WTC11 (cell line): Measurements from ENCODE around the gene XPR1. TPM values are rescaled to one million over a fixed set of nuclear protein-coding genes. Genes with fewer than 3 reads are reported as not detected.

Experiments used
- ATAC-seq: fragments of 200-7000 bp; cut with Tn5 transposase; 2 replicates; pipeline ENCODE4 v1.10.0; 2021; ENCODE audit warnings: mild to moderate bottlenecking, moderate library complexity
- CTCF ChIA-PET: fragments of 300-600 bp; sonication (Branson Sonifier 250); formaldehyde crosslinking; loops from one replicate; lab custom pipeline; 2021; ENCODE audit warnings: antibody characterized with exemption; lab: Charles Lee
- POLR2A ChIA-PET: fragments of 350-600 bp; sonication (Branson Sonifier 250); formaldehyde crosslinking; loops from one replicate; lab custom pipeline; 2021; ENCODE audit warnings: antibody characterized with exemption; lab: Charles Lee
- DNase-seq: peaks from one replicate; pipeline ENCODE4 v3.0.0; 2021; ENCODE audit warnings: low spot score
- H3K27ac Mint-ChIP-seq: 2 replicates; pipeline ENCODE4 v1.8.0; 2021; ENCODE audit warnings: mixed read lengths
- H3K27me3 Mint-ChIP-seq: 2 replicates; pipeline ENCODE4 v1.8.0; 2021; ENCODE audit warnings: low read depth, mild to moderate bottlenecking, moderate library complexity, mixed read lengths
- H3K36me3 Mint-ChIP-seq: 2 replicates; pipeline ENCODE4 v1.8.0; 2021; ENCODE audit warnings: mixed read lengths
- H3K4me1 Mint-ChIP-seq: 2 replicates; pipeline ENCODE4 v1.8.0; 2022; ENCODE audit warnings: mixed read lengths
- H3K4me3 Mint-ChIP-seq: 2 replicates; pipeline ENCODE4 v1.8.0; 2021; ENCODE audit warnings: mild to moderate bottlenecking, moderate library complexity, mixed read lengths
- H3K9me3 Mint-ChIP-seq: 2 replicates; pipeline ENCODE4 v1.8.0; 2021; ENCODE audit warnings: mixed read lengths
- ARID4B ChIP-seq: sonication (generic); formaldehyde crosslinking; IDR thresholded peaks from 2 replicates; pipeline ENCODE4 v1.8.0; 2023; ENCODE audit warnings: missing genetic modification reagents, mild to moderate bottlenecking, borderline replicate concordance
- ETV6 ChIP-seq: sonication (generic); formaldehyde crosslinking; IDR thresholded peaks from 2 replicates; pipeline ENCODE4 v1.8.1; 2022; ENCODE audit warnings: mild to moderate bottlenecking, missing genetic modification reagents
- FOXK1 ChIP-seq: sonication (generic); formaldehyde crosslinking; IDR thresholded peaks from 2 replicates; pipeline ENCODE4 v1.8.0; 2022; ENCODE audit warnings: mild to moderate bottlenecking, moderate library complexity, missing genetic modification reagents
- GTF2I ChIP-seq: fragments of 250-450 bp; sonication (Bioruptor Pico); conservative IDR thresholded peaks from 2 replicates; pipeline ENCODE4 v1.4.0; 2021; ENCODE audit warnings: mild to moderate bottlenecking
- MXD4 ChIP-seq: fragments of 250-450 bp; sonication (Bioruptor Pico); IDR thresholded peaks from 2 replicates; pipeline ENCODE4 v1.8.0; 2021; ENCODE audit warnings: mild to moderate bottlenecking, moderate library complexity, borderline replicate concordance
- NFYB ChIP-seq: sonication (generic); formaldehyde crosslinking; conservative IDR thresholded peaks from 2 replicates; pipeline ENCODE4 v1.8.0; 2022; ENCODE audit warnings: low read depth, missing genetic modification reagents
- NR2C2 ChIP-seq: sonication (generic); formaldehyde crosslinking; IDR thresholded peaks from 2 replicates; pipeline ENCODE4 v1.8.0; 2022; ENCODE audit warnings: mild to moderate bottlenecking, missing genetic modification reagents
- PRDM15 ChIP-seq: sonication (generic); formaldehyde crosslinking; IDR thresholded peaks from 2 replicates; pipeline ENCODE4 v1.8.0; 2022; ENCODE audit warnings: missing genetic modification reagents
- PRRX2 ChIP-seq: fragments of 250-450 bp; sonication (Bioruptor Pico); IDR thresholded peaks from 2 replicates; pipeline ENCODE4 v1.8.0; 2021; ENCODE audit warnings: mild to moderate bottlenecking
- SMAD3 ChIP-seq: sonication (generic); formaldehyde crosslinking; IDR thresholded peaks from 2 replicates; pipeline ENCODE4 v1.8.0; 2022; ENCODE audit warnings: missing genetic modification reagents, mild to moderate bottlenecking, borderline replicate concordance
- TEAD1 ChIP-seq: sonication (generic); formaldehyde crosslinking; IDR thresholded peaks from 2 replicates; pipeline ENCODE4 v1.8.0; 2022; ENCODE audit warnings: mild to moderate bottlenecking, missing genetic modification reagents
- TEAD4 ChIP-seq: sonication (generic); formaldehyde crosslinking; IDR thresholded peaks from 2 replicates; pipeline ENCODE4 v1.8.0; 2022; ENCODE audit warnings: mild to moderate bottlenecking, missing genetic modification reagents
- TP53 ChIP-seq: sonication (generic); formaldehyde crosslinking; IDR thresholded peaks from 2 replicates; pipeline ENCODE4 v1.8.1; 2023; ENCODE audit warnings: mild to moderate bottlenecking, missing genetic modification reagents
- ZNF121 ChIP-seq: sonication (generic); formaldehyde crosslinking; IDR thresholded peaks from 2 replicates; pipeline ENCODE4 v1.8.0; 2023; ENCODE audit warnings: missing genetic modification reagents
- ZNF396 ChIP-seq: fragments of 250-450 bp; sonication (Bioruptor Pico); IDR thresholded peaks from 2 replicates; pipeline ENCODE4 v1.8.0; 2021; ENCODE audit warnings: mild to moderate bottlenecking, moderate library complexity, borderline replicate concordance
- ZNF416 ChIP-seq: fragments of 250-450 bp; sonication (Bioruptor Pico); IDR thresholded peaks from 2 replicates; pipeline ENCODE4 v1.9.0; 2021; ENCODE audit warnings: mild to moderate bottlenecking, inconsistent platforms
- ZNF423 ChIP-seq: fragments of 250-450 bp; sonication (Bioruptor Pico); IDR thresholded peaks from 2 replicates; pipeline ENCODE4 v2.1.2; 2022; ENCODE audit warnings: mild to moderate bottlenecking, moderate library complexity
- ZNF671 ChIP-seq: fragments of 250-450 bp; sonication (Bioruptor Pico); IDR thresholded peaks from 2 replicates; pipeline ENCODE4 v1.8.0; 2021; ENCODE audit warnings: mild to moderate bottlenecking
- total RNA-seq: library from RNA; stranded (reverse); gene quantifications from 3 replicates; pipeline ENCODE4 v1.2.3, GENCODE V29; 2021
- TF ChIP-seq, protein P1 (sequence below): fragments of 250-450 bp; sonication (Bioruptor Pico); IDR thresholded peaks from 2 replicates; pipeline ENCODE4 v2.1.2; 2022; ENCODE audit warnings: mild to moderate bottlenecking, moderate library complexity
- TF ChIP-seq, protein P2 (sequence below): sonication (generic); formaldehyde crosslinking; IDR thresholded peaks from 2 replicates; pipeline ENCODE4 v1.8.0; 2022; ENCODE audit warnings: mild to moderate bottlenecking, missing genetic modification reagents
- TF ChIP-seq, protein P3 (sequence below): sonication (generic); formaldehyde crosslinking; IDR thresholded peaks from 2 replicates; pipeline ENCODE4 v1.8.0; 2022; ENCODE audit warnings: mild to moderate bottlenecking, missing genetic modification reagents

XPR1 gene
- total RNA-seq, 1 experiment from 2014 or later = 34.6 TPM

DNA sequence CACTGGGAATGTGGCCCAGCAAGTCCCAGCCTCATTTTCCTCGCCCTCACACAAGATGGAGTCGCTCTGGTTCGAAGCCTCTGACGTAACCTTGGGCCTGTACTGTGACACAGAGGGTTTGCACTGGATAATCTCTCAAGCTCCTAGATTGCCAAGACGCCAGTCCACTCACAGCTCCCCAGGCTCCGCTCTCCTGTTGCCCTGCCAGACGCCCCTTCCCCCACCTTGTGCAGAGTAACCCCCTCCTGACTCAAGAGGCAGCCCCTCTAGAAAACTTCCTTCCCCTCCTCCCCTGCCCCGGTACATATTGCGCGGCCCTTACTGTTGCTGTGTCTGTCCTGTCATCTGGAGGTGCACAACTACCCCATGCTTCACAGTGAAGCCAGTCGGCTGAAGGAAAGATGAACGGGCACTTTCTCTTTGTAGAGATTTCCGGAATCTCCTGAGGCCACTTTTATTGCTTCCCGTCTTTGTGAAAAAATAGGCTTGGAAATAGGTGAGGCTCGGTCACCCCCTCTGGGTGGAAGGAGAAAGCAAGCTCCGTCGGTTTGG lies 279.9 kb downstream of the XPR1 start:
- ATAC-seq (peak; percentile 19), DNase-seq (no peak)
- H3K4me1 Mint-ChIP-seq = peaks cover 38% of the 10 kb centered on the region
- H3K9me3 Mint-ChIP-seq = no peaks in the 10 kb centered on the region
- peak overlapping the region; percentile 72 for H3K4me3 Mint-ChIP-seq
- POLR2A ChIA-PET = interaction anchor here (0.6 to 2.9 kb wide), 3 partner anchors 11 to 338 kb away, joined by 3 to 22 read pairs (median 5); no protein-coding TSS in a partner anchor
- H3K27ac Mint-ChIP-seq = no peak overlapping the region
- TF ChIP-seq ZNF671 (CRISPR knock-in tag) = no peak
- TF ChIP-seq ZNF423 = peak; percentile 20; the same call in 1 of the 2 replicates
- TF ChIP-seq GTF2I (CRISPR knock-in tag) = no peak
- TF ChIP-seq, protein P1, sequence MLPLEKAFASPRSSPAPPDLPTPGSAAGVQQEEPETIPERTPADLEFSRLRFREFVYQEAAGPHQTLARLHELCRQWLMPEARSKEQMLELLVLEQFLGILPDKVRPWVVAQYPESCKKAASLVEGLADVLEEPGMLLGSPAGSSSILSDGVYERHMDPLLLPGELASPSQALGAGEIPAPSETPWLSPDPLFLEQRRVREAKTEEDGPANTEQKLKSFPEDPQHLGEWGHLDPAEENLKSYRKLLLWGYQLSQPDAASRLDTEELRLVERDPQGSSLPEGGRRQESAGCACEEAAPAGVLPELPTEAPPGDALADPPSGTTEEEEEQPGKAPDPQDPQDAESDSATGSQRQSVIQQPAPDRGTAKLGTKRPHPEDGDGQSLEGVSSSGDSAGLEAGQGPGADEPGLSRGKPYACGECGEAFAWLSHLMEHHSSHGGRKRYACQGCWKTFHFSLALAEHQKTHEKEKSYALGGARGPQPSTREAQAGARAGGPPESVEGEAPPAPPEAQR (CRISPR knock-in tag) = peak; percentile 86
- TF ChIP-seq TEAD1 (CRISPR knock-in tag) = no peak
- no peak for TF ChIP-seq PRRX2 (CRISPR knock-in tag)
- TF ChIP-seq TEAD4 (CRISPR knock-in tag) = no peak
- TF ChIP-seq ZNF396 (CRISPR knock-in tag) = peak; percentile 81; the same call in 1 of the 2 replicates
- no peak for TF ChIP-seq SMAD3
- TF ChIP-seq ZNF121 (CRISPR knock-in tag) = no peak
- TF ChIP-seq MXD4 (CRISPR knock-in tag) = peak; percentile 71; the same call in 1 of the 2 replicates
- TF ChIP-seq, all 79 proteins: peak for 4
- H3K27me3 Mint-ChIP-seq = peaks cover 41% of the 10 kb centered on the region
- CTCF ChIA-PET = interaction anchor here (0.6 to 3.1 kb wide), 6 partner anchors 9 to 396 kb away, joined by 3 to 20 read pairs (median 8); no protein-coding TSS in a partner anchor
- H3K36me3 Mint-ChIP-seq = no peaks in the 10 kb centered on the region

DNA sequence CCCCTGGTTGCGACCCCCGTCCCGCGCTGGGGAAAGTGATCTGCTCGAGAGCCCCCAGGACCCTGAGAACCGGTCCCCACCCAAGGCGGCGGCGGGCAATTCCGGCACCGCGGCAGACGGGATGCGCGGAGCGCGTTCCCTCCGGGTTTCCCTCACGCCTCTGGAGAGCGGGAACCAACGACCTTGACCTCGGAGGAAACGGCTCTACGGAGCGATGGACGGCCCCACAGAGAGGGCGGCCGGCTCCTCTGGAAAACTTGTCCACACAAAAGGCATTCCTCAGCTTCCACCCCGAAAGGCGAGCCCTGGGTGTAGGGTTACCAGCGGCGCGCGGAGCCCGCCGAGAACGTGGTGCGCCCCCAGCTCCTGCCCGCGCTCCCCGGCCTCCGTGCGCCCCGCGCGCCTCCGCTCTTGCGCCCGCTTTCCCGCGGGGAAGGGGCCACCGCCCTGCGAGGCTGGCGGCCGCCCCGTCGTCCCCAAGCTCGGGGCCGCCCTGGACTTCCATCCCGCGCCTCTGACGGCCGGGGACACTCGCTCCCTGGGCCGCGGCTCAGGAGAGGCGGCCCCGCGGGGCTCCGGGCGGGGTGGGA lies 280.5 kb downstream of the XPR1 start:
- POLR2A ChIA-PET = interaction anchor here (0.8 to 2.9 kb wide), 3 partner anchors 11 to 111 kb away, joined by 3 to 22 read pairs (median 4); no protein-coding TSS in a partner anchor
- H3K27me3 Mint-ChIP-seq = peaks cover 41% of the 10 kb centered on the region
- CTCF ChIA-PET = interaction anchor here (0.7 to 3.1 kb wide), 8 partner anchors 9 to 513 kb away, joined by 3 to 20 read pairs (median 5); no protein-coding TSS in a partner anchor
- no peaks in the 10 kb centered on the region for H3K36me3 Mint-ChIP-seq
- H3K9me3 Mint-ChIP-seq = no peaks in the 10 kb centered on the region
- no peak overlapping the region for H3K27ac Mint-ChIP-seq
- DNase-seq (peak; percentile 53), ATAC-seq (peak; percentile 40)
- H3K4me1 Mint-ChIP-seq = peaks cover 38% of the 10 kb centered on the region
- peak overlapping the region; percentile 72 for H3K4me3 Mint-ChIP-seq
- no peak for TF ChIP-seq NR2C2 (CRISPR knock-in tag)
- 0 out of 2 replicates have a peak, but pooled peaks have one; percentile 30 for TF ChIP-seq ARID4B (CRISPR knock-in tag)
- no peak; the same call in 1 of the 2 replicates for TF ChIP-seq ETV6
- TF ChIP-seq, protein P2, sequence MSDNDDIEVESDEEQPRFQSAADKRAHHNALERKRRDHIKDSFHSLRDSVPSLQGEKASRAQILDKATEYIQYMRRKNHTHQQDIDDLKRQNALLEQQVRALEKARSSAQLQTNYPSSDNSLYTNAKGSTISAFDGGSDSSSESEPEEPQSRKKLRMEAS (CRISPR knock-in tag) = peak; percentile 69
- no peak for TF ChIP-seq ZNF416
- peak; percentile 18; the same call in 1 of the 2 replicates for TF ChIP-seq TP53 (CRISPR knock-in tag)
- TF ChIP-seq, protein P1 (CRISPR knock-in tag) = no peak
- peak; percentile 41; the same call in 1 of the 2 replicates for TF ChIP-seq PRDM15 (CRISPR knock-in tag)
- TF ChIP-seq, protein P3, sequence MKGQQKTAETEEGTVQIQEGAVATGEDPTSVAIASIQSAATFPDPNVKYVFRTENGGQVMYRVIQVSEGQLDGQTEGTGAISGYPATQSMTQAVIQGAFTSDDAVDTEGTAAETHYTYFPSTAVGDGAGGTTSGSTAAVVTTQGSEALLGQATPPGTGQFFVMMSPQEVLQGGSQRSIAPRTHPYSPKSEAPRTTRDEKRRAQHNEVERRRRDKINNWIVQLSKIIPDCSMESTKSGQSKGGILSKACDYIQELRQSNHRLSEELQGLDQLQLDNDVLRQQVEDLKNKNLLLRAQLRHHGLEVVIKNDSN = 0 out of 2 replicates have a peak, but pooled peaks have one; percentile 15
- TF ChIP-seq FOXK1 = 0 out of 2 replicates have a peak, but pooled peaks have one; percentile 36
- no peak for TF ChIP-seq NFYB (CRISPR knock-in tag)
